ENCODE data around the gene SLC25A36.
A peak's percentile ranks its signal among the peaks of the same experiment; 100 is the strongest.

GRCh38 chr3:140898340-140899180 lies 43.1 kb upstream of the SLC25A36 start:
- TF ChIP-seq YY1 (IDR thresholded peaks at IDR 0.05; ENCODE audit: low read depth) (no peak), EP300 (IDR thresholded peaks at IDR 0.05; ENCODE audit: borderline replicate concordance in 1 of 2, low read depth in 1 of 2, low read length in 1 of 2) (no peak), MXI1 (IDR thresholded peaks at IDR 0.05; ENCODE audit: low read depth, low read length) (no peak), CTCF (IDR thresholded peaks at IDR 0.05) (peak; percentile 67), EZH2phosphoT487 (IDR thresholded peaks at IDR 0.05; ENCODE audit: borderline replicate concordance, low read depth) (no peak), USF2 (IDR thresholded peaks at IDR 0.05; ENCODE audit: borderline replicate concordance, low read depth, low read length) (no peak), POLR2AphosphoS5 (IDR thresholded peaks at IDR 0.05; ENCODE audit: low read depth, low read length) (no peak), SMC3 (IDR thresholded peaks at IDR 0.05; ENCODE audit: low read depth, low read length) (peak; percentile 41), RXRA (IDR thresholded peaks at IDR 0.05; ENCODE audit: borderline replicate concordance, low read depth) (no peak), GATA2 (CRISPR knock-in tag; IDR thresholded peaks at IDR 0.05) (peak; percentile 74)

All from SK-N-SH (cell line).